Thyroid gland (tissue), 4 donors: Measurements from ENCODE around the gene PRDX3.
A peak's percentile ranks its signal among the peaks of the same experiment; 100 is the strongest.

Experiments
- CTCF ChIP-seq, 6 experiments: fragments of 200-600 bp in 3 of 6; fragments of 450-650 bp in 3 of 6; sonication (generic) in 3 of 6; IDR thresholded peaks; one replicate each; pipeline ENCODE4 v1.5.1; 2016 to 2019; ENCODE audit warnings: antibody characterized with exemption in 6 of 6, mild to moderate bottlenecking in 2 of 6, inconsistent platforms in 1 of 6, moderate library complexity in 1 of 6
- POLR2A ChIP-seq, 2 donors: fragments of 450-650 bp; IDR thresholded peaks; one replicate each; pipeline ENCODE4 v1.6.1; 2017; ENCODE audit warnings: antibody characterized with exemption in 2 of 2, mild to moderate bottlenecking in 2 of 2, moderate library complexity in 1 of 2

- TF ChIP-seq POLR2A (IDR thresholded peaks at IDR 0.05) (no peak), CTCF (IDR thresholded peaks at IDR 0.05) (peak; percentile 36 to 83 (median 70))
These were observed 30.6 kb upstream of the PRDX3 start for GRCh38 chr10:119209035-119209735.
